ENCODE measurements around the gene MSI2.

DNA sequence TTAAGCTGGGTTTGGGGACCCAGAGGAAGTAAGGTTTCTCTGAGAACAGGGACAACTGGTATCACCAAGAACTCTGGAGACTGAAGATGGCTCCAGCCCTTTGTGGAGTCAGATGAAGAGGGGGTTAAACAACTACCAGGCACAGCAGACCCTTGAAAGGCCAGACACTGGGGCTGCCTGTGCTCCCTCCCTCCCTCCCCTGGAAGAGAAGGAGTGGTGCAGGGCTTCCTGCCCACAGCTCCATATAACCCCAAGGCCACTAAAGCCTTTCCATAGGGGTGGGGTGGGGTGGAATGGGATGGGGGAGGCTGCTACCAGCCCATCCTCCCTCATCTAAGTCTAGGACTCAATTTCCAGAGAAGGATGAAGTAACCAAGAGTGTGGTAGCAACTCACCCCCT, 422.1 kb downstream of the MSI2 start:
- TF ChIP-seq, protein P1, sequence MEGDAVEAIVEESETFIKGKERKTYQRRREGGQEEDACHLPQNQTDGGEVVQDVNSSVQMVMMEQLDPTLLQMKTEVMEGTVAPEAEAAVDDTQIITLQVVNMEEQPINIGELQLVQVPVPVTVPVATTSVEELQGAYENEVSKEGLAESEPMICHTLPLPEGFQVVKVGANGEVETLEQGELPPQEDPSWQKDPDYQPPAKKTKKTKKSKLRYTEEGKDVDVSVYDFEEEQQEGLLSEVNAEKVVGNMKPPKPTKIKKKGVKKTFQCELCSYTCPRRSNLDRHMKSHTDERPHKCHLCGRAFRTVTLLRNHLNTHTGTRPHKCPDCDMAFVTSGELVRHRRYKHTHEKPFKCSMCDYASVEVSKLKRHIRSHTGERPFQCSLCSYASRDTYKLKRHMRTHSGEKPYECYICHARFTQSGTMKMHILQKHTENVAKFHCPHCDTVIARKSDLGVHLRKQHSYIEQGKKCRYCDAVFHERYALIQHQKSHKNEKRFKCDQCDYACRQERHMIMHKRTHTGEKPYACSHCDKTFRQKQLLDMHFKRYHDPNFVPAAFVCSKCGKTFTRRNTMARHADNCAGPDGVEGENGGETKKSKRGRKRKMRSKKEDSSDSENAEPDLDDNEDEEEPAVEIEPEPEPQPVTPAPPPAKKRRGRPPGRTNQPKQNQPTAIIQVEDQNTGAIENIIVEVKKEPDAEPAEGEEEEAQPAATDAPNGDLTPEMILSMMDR (IDR thresholded peaks at IDR 0.05; ENCODE audit: low read depth, low read length, poor library complexity, severe bottlenecking): no peak
- TF ChIP-seq EZH2phosphoT487 (IDR thresholded peaks at IDR 0.05; ENCODE audit: borderline replicate concordance, low read length): no peak

All from DOHH2 (cell line).